Central memory CD8-positive, alpha-beta T cell (primary cell): ENCODE results near the gene ATP1A2.
"Not testable (repeated sequence)": the region's sequence is repeated elsewhere in the genome, so short reads cannot be mapped to it uniquely, and the experiment has no call there.

Source experiments
- ATAC-seq: fragments of 150-1000 bp; cut with Tn5 transposase; replicated peaks from 2 replicates; pipeline ENCODE4 v1.10.0; 2022; ENCODE audit warnings: mild to moderate bottlenecking, moderate FRiP score, moderate number of reproducible peaks; ENCODE audit not compliant: poor library complexity, severe bottlenecking; ENCODE audit errors: extremely low read depth
- DNase-seq, 2 donors: peaks; one replicate each; pipeline ENCODE4 v3.0.0; 2021; ENCODE audit warnings: low spot score in 2 of 2
- H3K27ac Mint-ChIP-seq: one replicate; pipeline ENCODE4 v1.8.0; 2022; ENCODE audit warnings: low read depth, mild to moderate bottlenecking, moderate library complexity, mixed read lengths
- H3K27me3 Mint-ChIP-seq: one replicate; pipeline ENCODE4 v1.8.0; 2022; ENCODE audit warnings: mixed read lengths
- H3K36me3 Mint-ChIP-seq: one replicate; pipeline ENCODE4 v1.8.0; 2022; ENCODE audit warnings: mild to moderate bottlenecking, moderate library complexity, mixed read lengths; ENCODE audit not compliant: insufficient read depth
- H3K4me1 Mint-ChIP-seq: one replicate; pipeline ENCODE4 v1.8.0; 2022; ENCODE audit warnings: mixed read lengths
- H3K4me3 Mint-ChIP-seq: one replicate; pipeline ENCODE4 v1.8.0; 2022; ENCODE audit warnings: mild to moderate bottlenecking, moderate library complexity, mixed read lengths
- H3K9me3 Mint-ChIP-seq: one replicate; pipeline ENCODE4 v1.8.0; 2022; ENCODE audit warnings: mixed read lengths

Gene ATP1A2

GRCh38 chr1:160125746-160126145 lies 10.2 kb downstream of the ATP1A2 start:
- H3K27ac Mint-ChIP-seq: no peak overlapping the region
- H3K4me3 Mint-ChIP-seq: no peak overlapping the region
- no peaks in the 10 kb centered on the region for H3K9me3 Mint-ChIP-seq
- H3K4me1 Mint-ChIP-seq: no peaks in the 10 kb centered on the region
- DNase-seq (no peak), ATAC-seq (no peak)
- H3K27me3 Mint-ChIP-seq: peaks cover 26% of the 10 kb centered on the region
- H3K36me3 Mint-ChIP-seq: peaks cover 2% of the 10 kb centered on the region

- peaks cover 30% of the 10 kb centered on the region for H3K27me3 Mint-ChIP-seq
- H3K4me1 Mint-ChIP-seq, ATAC-seq, H3K36me3 Mint-ChIP-seq, DNase-seq, H3K4me3 Mint-ChIP-seq, H3K9me3 Mint-ChIP-seq, H3K27ac Mint-ChIP-seq: not testable (repeated sequence)
These were observed 10.8 kb downstream of the ATP1A2 start for GRCh38 chr1:160126342-160126741.

- Mint-ChIP-seq H3K36me3 (peaks cover 2% of the 10 kb centered on the region), H3K27ac (no peak overlapping the region), H3K27me3 (peaks cover 39% of the 10 kb centered on the region), H3K4me1 (no peaks in the 10 kb centered on the region), H3K4me3 (no peak overlapping the region), H3K9me3 (no peaks in the 10 kb centered on the region)
- ATAC-seq (no peak), DNase-seq (no peak)
These were observed 11.8 kb downstream of the ATP1A2 start for GRCh38 chr1:160127381-160127780.

- no peak for DNase-seq
These were observed 12.4 kb downstream of the ATP1A2 start for GRCh38 chr1:160127865-160128523.

GRCh38 chr1:160128636-160129035 lies 13.1 kb downstream of the ATP1A2 start:
- H3K27ac Mint-ChIP-seq: no peak overlapping the region
- DNase-seq (no peak), ATAC-seq (no peak)
- peaks cover 51% of the 10 kb centered on the region for H3K27me3 Mint-ChIP-seq
- no peak overlapping the region for H3K4me3 Mint-ChIP-seq
- peaks cover 2% of the 10 kb centered on the region for H3K36me3 Mint-ChIP-seq
- H3K4me1 Mint-ChIP-seq: no peaks in the 10 kb centered on the region
- H3K9me3 Mint-ChIP-seq: no peaks in the 10 kb centered on the region

More at GRCh38 chr1:160127865-160128523, 12.4 kb downstream of the ATP1A2 start:
- H3K27me3 Mint-ChIP-seq: peaks cover 45% of the 10 kb centered on the region
- no peak overlapping the region for H3K4me3 Mint-ChIP-seq
- no peaks in the 10 kb centered on the region for H3K4me1 Mint-ChIP-seq
- peaks cover 2% of the 10 kb centered on the region for H3K36me3 Mint-ChIP-seq
- ATAC-seq: no peak
- no peaks in the 10 kb centered on the region for H3K9me3 Mint-ChIP-seq
- H3K27ac Mint-ChIP-seq: no peak overlapping the region

- no peaks in the 10 kb centered on the region for H3K4me1 Mint-ChIP-seq
- ATAC-seq: no peak
- H3K27ac Mint-ChIP-seq: no peak overlapping the region
- no peak for DNase-seq
- H3K9me3 Mint-ChIP-seq: no peaks in the 10 kb centered on the region
- no peak overlapping the region for H3K4me3 Mint-ChIP-seq
- H3K36me3 Mint-ChIP-seq: peaks cover 2% of the 10 kb centered on the region
- peaks cover 51% of the 10 kb centered on the region for H3K27me3 Mint-ChIP-seq
These were observed 13.5 kb downstream of the ATP1A2 start for GRCh38 chr1:160129046-160129445.

GRCh38 chr1:160129558-160129957 lies 14.0 kb downstream of the ATP1A2 start:
- H3K27me3 Mint-ChIP-seq: peaks cover 55% of the 10 kb centered on the region
- H3K27ac Mint-ChIP-seq: no peak overlapping the region
- DNase-seq: no peak
- no peaks in the 10 kb centered on the region for H3K9me3 Mint-ChIP-seq
- H3K4me1 Mint-ChIP-seq: no peaks in the 10 kb centered on the region
- no peak overlapping the region for H3K4me3 Mint-ChIP-seq
- no peak for ATAC-seq
- peaks cover 1% of the 10 kb centered on the region for H3K36me3 Mint-ChIP-seq

- no peak for DNase-seq
- ATAC-seq: no peak
- H3K36me3 Mint-ChIP-seq: no peaks in the 10 kb centered on the region
- H3K4me3 Mint-ChIP-seq: no peak overlapping the region
- no peaks in the 10 kb centered on the region for H3K9me3 Mint-ChIP-seq
- H3K27ac Mint-ChIP-seq: no peak overlapping the region
- no peaks in the 10 kb centered on the region for H3K4me1 Mint-ChIP-seq
- peaks cover 59% of the 10 kb centered on the region for H3K27me3 Mint-ChIP-seq
These were observed 14.4 kb downstream of the ATP1A2 start for GRCh38 chr1:160129966-160130365.

GRCh38 chr1:160130486-160130885 lies 14.9 kb downstream of the ATP1A2 start:
- Mint-ChIP-seq H3K4me1 (no peaks in the 10 kb centered on the region), H3K4me3 (no peak overlapping the region), H3K27ac (no peak overlapping the region), H3K27me3 (peaks cover 65% of the 10 kb centered on the region), H3K9me3 (no peaks in the 10 kb centered on the region), H3K36me3 (no peaks in the 10 kb centered on the region)
- ATAC-seq: no peak
- DNase-seq: no peak

GRCh38 chr1:160130939-160131338 lies 15.4 kb downstream of the ATP1A2 start:
- Mint-ChIP-seq H3K36me3 (no peaks in the 10 kb centered on the region), H3K9me3 (no peaks in the 10 kb centered on the region), H3K27me3 (peaks cover 67% of the 10 kb centered on the region), H3K4me3 (no peak overlapping the region), H3K27ac (no peak overlapping the region), H3K4me1 (no peaks in the 10 kb centered on the region)
- ATAC-seq (no peak), DNase-seq (no peak)

GRCh38 chr1:160131803-160132565 lies 16.4 kb downstream of the ATP1A2 start:
- Mint-ChIP-seq H3K27me3 (peaks cover 67% of the 10 kb centered on the region), H3K4me3 (no peak overlapping the region), H3K36me3 (no peaks in the 10 kb centered on the region), H3K4me1 (no peaks in the 10 kb centered on the region), H3K27ac (no peak overlapping the region), H3K9me3 (no peaks in the 10 kb centered on the region)
- DNase-seq: no peak
- ATAC-seq: no peak

- no peaks in the 10 kb centered on the region for H3K4me1 Mint-ChIP-seq
- DNase-seq (no peak), ATAC-seq (no peak)
- H3K36me3 Mint-ChIP-seq: no peaks in the 10 kb centered on the region
- H3K4me3 Mint-ChIP-seq: no peak overlapping the region
- H3K27ac Mint-ChIP-seq: no peak overlapping the region
- H3K9me3 Mint-ChIP-seq: no peaks in the 10 kb centered on the region
- peaks cover 55% of the 10 kb centered on the region for H3K27me3 Mint-ChIP-seq
These were observed 18.6 kb downstream of the ATP1A2 start for GRCh38 chr1:160133990-160134770.
